HepG2 (cell line): Measurements from ENCODE around the gene HOXA7. TPM values are rescaled to one million over a fixed set of nuclear protein-coding genes. Genes with fewer than 3 reads are reported as not detected.

Source experiments
- KDM5B ChIP-seq: sonication (generic); formaldehyde crosslinking; IDR thresholded peaks from 2 replicates; pipeline ENCODE4 v1.4.0; 2020; ENCODE audit warnings: missing genetic modification reagents, mild to moderate bottlenecking, borderline replicate concordance
- MAF1 ChIP-seq: sonication (generic); formaldehyde crosslinking; IDR thresholded peaks from 2 replicates; pipeline ENCODE4 v1.5.0; 2020; ENCODE audit warnings: missing genetic modification reagents, borderline replicate concordance
- MTA1 ChIP-seq: sonication (generic); formaldehyde crosslinking; IDR thresholded peaks from 2 replicates; pipeline ENCODE4 v1.4.0; 2020; ENCODE audit warnings: missing genetic modification reagents, mild to moderate bottlenecking, borderline replicate concordance
- RFX3 ChIP-seq: IDR thresholded peaks from 2 replicates; pipeline ENCODE4 v1.6.1; 2016; ENCODE audit warnings: missing biosample characterization, missing genetic modification reagents
- SKIL ChIP-seq: sonication (generic); formaldehyde crosslinking; IDR thresholded peaks from 2 replicates; pipeline ENCODE4 v1.8.0; 2022; ENCODE audit warnings: missing genetic modification reagents, mild to moderate bottlenecking, moderate library complexity, borderline replicate concordance
- SMC3 ChIP-seq: IDR thresholded peaks from 2 replicates; pipeline ENCODE4 v1.6.1; 2011; ENCODE audit warnings: low read length, improper control_type of control experiment
- SP2 ChIP-seq: sonication (generic); formaldehyde crosslinking; IDR thresholded peaks from 2 replicates; pipeline ENCODE4 v1.5.1; 2020; ENCODE audit warnings: mild to moderate bottlenecking, missing genetic modification reagents
- TRIM22 ChIP-seq: fragments of 450-650 bp; IDR thresholded peaks from 2 replicates; pipeline ENCODE4 v1.6.1; 2017
- ZGPAT ChIP-seq: IDR thresholded peaks from 2 replicates; pipeline ENCODE4 v1.6.1; 2016; ENCODE audit warnings: mild to moderate bottlenecking
- ZNF24 ChIP-seq: fragments of 450-650 bp; IDR thresholded peaks from 2 replicates; pipeline ENCODE4 v1.6.1; 2017; ENCODE audit warnings: antibody characterized with exemption, mild to moderate bottlenecking
- ZNF83 ChIP-seq: sonication (generic); formaldehyde crosslinking; IDR thresholded peaks from 2 replicates; pipeline ENCODE4 v1.4.0; 2020; ENCODE audit warnings: missing genetic modification reagents, mild to moderate bottlenecking, borderline replicate concordance
- ZNF878 ChIP-seq: sonication (generic); formaldehyde crosslinking; IDR thresholded peaks from 2 replicates; pipeline ENCODE4 v1.8.1; 2023; ENCODE audit warnings: mild to moderate bottlenecking, missing genetic modification reagents, moderate library complexity
- polyA plus RNA-seq, 8 experiments: library from polyadenylated mRNA; depleted of rRNA in 3 of 8; stranded (reverse) in 7 of 8; unstranded in 1 of 8; fragments of >200 nt; fragmentation: Illumina TruSeq in 4 of 8; extraction: Trizol in 4 of 8; gene quantifications; 2 replicates each; pipeline versions ENCODE4 v1.2.1 to v1.2.3, GENCODE V29; 2011 to 2016; ENCODE audit warnings: low read depth in 4 of 8, missing spikeins in 1 of 8, mixed read lengths in 1 of 8; ENCODE audit not compliant: insufficient read depth in 1 of 8
- total RNA-seq, 5 experiments: library from RNA; depleted of rRNA; stranded (reverse); fragments of >200 nt; fragmentation: Illumina TruSeq; extraction: Trizol; gene quantifications; 2 replicates each; pipeline ENCODE4 v1.2.3, GENCODE V29; 2016; ENCODE audit warnings: low read depth in 1 of 5
- TF ChIP-seq, protein P1 (sequence below): sonication (generic); formaldehyde crosslinking; conservative IDR thresholded peaks from 2 replicates; pipeline ENCODE4 v1.5.0; 2020; ENCODE audit warnings: missing genetic modification reagents
- TF ChIP-seq, protein P2 (sequence below), 2 experiments: sonication (generic) in 1 of 2; formaldehyde crosslinking in 1 of 2; IDR thresholded peaks; 2 replicates each; pipeline versions ENCODE4 v1.4.0 to v1.6.1; 2016 to 2020; ENCODE audit warnings: borderline replicate concordance in 1 of 2, low read depth in 1 of 2, mild to moderate bottlenecking in 1 of 2, missing genetic modification reagents in 1 of 2
- TF ChIP-seq, protein P3 (sequence below): sonication (generic); formaldehyde crosslinking; IDR thresholded peaks from 2 replicates; pipeline ENCODE4 v1.9.0; 2021; ENCODE audit warnings: missing genetic modification reagents, mild to moderate bottlenecking, borderline replicate concordance

Gene HOXA7
- total and polyA plus RNA-seq, 2 of the 13 experiments (the other 11 are each of a cell fraction or from before 2014, with no cell fraction given): 0.05 TPM; not detected in 1

DNA sequence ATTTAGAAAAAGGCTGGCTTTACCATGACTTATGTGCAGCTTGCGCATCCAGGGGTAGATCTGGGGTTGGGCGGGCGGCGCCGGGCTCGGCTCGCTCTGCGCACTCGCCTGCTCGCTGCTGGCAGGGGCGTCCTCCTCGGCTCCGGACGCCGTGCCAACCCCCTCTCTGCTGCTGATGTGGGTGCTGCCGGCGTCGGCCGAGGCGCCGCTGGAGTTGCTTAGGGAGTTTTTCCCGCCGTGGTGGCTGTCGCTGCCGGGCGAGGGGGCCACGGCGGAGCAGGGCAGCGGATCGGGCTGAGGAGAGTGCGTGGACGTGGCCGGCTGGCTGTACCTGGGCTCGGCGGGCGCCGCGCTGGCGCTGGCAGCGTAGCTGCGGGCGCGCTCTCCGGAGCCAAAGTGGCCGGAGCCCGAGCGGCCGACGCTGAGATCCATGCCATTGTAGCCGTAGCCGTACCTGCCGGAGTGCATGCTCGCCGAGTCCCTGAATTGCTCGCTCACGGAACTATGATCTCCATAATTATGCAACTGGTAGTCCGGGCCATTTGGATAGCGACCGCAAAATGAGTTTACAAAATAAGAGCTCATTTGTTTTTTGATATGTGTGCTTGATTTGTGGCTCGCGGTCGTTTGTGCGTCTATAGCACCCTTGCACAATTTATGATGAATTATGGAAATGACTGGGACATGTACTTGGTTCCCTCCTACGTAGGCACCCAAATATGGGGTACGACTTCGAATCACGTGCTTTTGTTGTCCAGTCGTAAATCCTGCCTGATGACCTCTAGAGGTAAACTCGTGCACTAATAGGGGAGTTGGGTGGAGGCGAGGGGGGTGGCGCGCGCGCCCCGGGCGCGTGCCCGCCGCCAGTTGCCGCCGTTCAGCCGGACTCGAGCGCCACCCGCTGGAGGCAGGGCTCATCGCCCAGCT lies 13.2 kb downstream of the HOXA7 start, which contains the start of gene HOXA5 (continued):
- TF ChIP-seq, protein P1, sequence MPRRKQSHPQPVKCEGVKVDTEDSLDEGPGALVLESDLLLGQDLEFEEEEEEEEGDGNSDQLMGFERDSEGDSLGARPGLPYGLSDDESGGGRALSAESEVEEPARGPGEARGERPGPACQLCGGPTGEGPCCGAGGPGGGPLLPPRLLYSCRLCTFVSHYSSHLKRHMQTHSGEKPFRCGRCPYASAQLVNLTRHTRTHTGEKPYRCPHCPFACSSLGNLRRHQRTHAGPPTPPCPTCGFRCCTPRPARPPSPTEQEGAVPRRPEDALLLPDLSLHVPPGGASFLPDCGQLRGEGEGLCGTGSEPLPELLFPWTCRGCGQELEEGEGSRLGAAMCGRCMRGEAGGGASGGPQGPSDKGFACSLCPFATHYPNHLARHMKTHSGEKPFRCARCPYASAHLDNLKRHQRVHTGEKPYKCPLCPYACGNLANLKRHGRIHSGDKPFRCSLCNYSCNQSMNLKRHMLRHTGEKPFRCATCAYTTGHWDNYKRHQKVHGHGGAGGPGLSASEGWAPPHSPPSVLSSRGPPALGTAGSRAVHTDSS (CRISPR knock-in tag): no peak
- TF ChIP-seq MAF1 (no peak), ZGPAT (no peak; the same call in none of the 2 replicates), ZNF24 (no peak), ZNF83 (no peak), ZNF878 (CRISPR knock-in tag) (no peak), KDM5B (CRISPR knock-in tag) (peak; percentile 34; the same call in 1 of the 2 replicates), SKIL (CRISPR knock-in tag) (no peak), SP2 (CRISPR knock-in tag) (no peak), TRIM22 (no peak), SMC3 (peak; percentile 14; the same call in 1 of the 2 replicates), MTA1 (CRISPR knock-in tag) (no peak), RFX3 (CRISPR knock-in tag) (no peak)
- TF ChIP-seq, protein P2, sequence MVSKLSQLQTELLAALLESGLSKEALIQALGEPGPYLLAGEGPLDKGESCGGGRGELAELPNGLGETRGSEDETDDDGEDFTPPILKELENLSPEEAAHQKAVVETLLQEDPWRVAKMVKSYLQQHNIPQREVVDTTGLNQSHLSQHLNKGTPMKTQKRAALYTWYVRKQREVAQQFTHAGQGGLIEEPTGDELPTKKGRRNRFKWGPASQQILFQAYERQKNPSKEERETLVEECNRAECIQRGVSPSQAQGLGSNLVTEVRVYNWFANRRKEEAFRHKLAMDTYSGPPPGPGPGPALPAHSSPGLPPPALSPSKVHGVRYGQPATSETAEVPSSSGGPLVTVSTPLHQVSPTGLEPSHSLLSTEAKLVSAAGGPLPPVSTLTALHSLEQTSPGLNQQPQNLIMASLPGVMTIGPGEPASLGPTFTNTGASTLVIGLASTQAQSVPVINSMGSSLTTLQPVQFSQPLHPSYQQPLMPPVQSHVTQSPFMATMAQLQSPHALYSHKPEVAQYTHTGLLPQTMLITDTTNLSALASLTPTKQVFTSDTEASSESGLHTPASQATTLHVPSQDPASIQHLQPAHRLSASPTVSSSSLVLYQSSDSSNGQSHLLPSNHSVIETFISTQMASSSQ (IDR thresholded peaks at IDR 0.05; ENCODE audit: low read depth): no peak
- TF ChIP-seq, protein P2 (CRISPR knock-in tag; IDR thresholded peaks at IDR 0.05; ENCODE audit: borderline replicate concordance): no peak
- TF ChIP-seq, protein P3, sequence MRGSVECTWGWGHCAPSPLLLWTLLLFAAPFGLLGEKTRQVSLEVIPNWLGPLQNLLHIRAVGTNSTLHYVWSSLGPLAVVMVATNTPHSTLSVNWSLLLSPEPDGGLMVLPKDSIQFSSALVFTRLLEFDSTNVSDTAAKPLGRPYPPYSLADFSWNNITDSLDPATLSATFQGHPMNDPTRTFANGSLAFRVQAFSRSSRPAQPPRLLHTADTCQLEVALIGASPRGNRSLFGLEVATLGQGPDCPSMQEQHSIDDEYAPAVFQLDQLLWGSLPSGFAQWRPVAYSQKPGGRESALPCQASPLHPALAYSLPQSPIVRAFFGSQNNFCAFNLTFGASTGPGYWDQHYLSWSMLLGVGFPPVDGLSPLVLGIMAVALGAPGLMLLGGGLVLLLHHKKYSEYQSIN: no peak
